Fibroblast of pulmonary artery (primary cell): ENCODE measurements around the gene NPTN.

Source experiments
- DNase-seq: peaks from one replicate; pipeline ENCODE4 v3.0.0-alpha.2; 2010; ENCODE audit warnings: low read depth
- H3K4me3 ChIP-seq: replicated peaks from 2 replicates; pipeline ENCODE4 v1.5.1; 2011; ENCODE audit warnings: low read depth, mild to moderate bottlenecking, control low read depth, low read length, moderate library complexity
- TF ChIP-seq, protein P1 (sequence below): IDR thresholded peaks from 2 replicates; pipeline ENCODE4 v1.5.1; 2011; ENCODE audit warnings: mild to moderate bottlenecking, control low read depth, low read length, inconsistent platforms; ENCODE audit errors: missing control alignments

The NPTN gene

DNA sequence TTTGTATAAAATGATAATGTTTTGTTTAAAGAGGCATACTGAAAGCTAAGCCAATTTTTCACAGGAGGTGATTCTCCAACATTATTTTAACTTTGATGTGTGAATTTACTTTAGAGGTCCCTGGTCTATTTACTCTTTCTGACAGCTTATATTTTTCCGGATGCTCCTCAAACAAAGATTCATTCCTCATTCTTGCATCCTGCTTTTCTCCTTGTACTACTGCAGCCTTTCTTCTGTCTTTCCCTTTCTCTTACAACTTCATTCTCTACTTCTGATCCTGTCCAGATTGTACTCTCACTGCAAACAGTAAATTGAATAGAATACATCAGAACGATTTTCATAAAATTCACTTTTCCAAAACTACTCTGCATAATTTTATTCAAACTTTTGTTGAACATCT is 5.1 kb downstream of the NPTN start:
- TF ChIP-seq, protein P1, sequence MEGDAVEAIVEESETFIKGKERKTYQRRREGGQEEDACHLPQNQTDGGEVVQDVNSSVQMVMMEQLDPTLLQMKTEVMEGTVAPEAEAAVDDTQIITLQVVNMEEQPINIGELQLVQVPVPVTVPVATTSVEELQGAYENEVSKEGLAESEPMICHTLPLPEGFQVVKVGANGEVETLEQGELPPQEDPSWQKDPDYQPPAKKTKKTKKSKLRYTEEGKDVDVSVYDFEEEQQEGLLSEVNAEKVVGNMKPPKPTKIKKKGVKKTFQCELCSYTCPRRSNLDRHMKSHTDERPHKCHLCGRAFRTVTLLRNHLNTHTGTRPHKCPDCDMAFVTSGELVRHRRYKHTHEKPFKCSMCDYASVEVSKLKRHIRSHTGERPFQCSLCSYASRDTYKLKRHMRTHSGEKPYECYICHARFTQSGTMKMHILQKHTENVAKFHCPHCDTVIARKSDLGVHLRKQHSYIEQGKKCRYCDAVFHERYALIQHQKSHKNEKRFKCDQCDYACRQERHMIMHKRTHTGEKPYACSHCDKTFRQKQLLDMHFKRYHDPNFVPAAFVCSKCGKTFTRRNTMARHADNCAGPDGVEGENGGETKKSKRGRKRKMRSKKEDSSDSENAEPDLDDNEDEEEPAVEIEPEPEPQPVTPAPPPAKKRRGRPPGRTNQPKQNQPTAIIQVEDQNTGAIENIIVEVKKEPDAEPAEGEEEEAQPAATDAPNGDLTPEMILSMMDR = no peak
- no peak overlapping the region for H3K4me3 ChIP-seq

DNA sequence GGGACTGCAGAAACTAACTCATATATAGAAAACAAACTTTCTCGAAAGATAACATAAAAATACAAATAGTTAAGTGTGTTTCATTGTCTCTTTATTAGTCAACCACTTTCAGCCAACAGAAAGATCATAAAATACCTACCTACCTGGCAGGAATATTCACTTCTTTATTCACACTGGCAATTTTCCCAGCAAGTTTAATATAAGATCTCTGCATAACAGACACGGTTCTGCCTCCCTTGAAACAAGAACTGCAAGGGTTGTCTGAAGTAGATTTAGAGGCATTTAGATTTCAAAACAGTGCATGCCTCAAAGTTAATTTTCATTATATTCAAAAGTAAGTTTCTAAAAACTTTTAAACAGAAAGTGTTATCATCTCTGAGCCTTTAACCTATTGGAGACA is 7.1 kb downstream of the NPTN start:
- no peak for DNase-seq
- no peak overlapping the region for H3K4me3 ChIP-seq
- TF ChIP-seq, protein P1 = no peak

More for the DNA sequence above, 5.1 kb downstream of the NPTN start:
- no peak for DNase-seq

DNA sequence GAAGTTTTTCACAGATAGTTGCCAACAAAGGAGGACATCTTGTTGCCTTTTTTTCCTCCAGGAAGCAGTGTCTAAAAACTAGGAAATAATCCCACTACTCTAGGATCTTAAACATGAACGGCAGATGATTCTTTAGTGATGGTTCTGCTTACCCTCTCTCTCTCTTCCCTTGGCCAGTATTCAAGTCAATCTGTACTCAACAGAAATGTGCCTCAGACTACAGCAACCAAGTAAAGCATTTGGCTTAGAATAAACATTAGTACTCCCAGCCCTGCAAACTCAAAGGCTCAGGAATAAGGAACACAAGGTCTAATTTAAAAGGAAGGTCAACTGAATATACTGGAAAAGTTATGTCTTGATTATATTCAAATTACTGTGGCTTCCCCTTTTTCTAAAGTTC is 8.7 kb downstream of the NPTN start:
- TF ChIP-seq, protein P1 = no peak
- no peak for DNase-seq
- H3K4me3 ChIP-seq = no peak overlapping the region

DNA sequence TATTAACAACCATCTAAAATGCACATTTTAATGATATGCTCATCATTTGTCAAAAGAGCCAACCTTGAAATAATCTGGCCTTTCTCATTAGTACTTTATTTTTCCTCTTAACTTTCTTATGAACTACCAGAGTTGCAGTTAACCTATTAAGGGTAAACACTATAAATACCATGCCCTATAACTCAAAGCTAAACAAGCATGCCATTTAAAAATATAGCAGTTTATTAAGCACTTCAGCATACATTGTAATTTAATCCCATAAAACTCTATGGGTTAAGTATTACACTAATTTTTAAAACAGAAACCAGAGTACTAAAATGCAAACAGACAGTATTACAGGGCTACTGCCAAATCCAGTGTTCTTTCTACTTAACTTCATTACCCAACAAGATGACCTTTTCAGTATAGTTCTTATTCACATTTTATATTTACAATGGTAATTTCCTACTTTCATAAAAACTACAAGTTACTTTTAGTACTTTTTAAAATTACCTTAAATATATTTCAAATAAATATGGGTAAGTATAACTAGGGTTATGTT is 11.8 kb downstream of the NPTN start:
- TF ChIP-seq, protein P1 = no peak
- no peak overlapping the region for H3K4me3 ChIP-seq
- DNase-seq = no peak

DNA sequence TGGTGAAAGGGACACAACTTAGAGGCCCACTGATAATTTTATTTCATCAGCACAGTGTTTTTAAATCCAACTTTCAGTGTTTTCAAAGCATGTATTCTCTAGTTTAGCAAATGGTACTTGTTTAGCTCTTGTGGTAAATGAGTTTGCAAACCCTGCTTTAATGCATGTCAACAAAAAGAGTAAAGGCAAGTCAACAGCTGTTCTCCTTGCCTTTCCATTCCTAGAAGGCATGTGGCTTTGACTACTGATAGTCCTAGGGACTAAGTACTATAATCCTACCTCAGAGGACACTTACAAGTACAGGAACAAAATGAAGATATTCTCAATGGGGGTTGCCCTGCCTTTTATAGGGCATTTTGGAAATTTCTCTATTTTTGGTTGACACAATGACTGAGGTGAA is 13.1 kb downstream of the NPTN start:
- TF ChIP-seq, protein P1 = no peak
- no peak for DNase-seq
- H3K4me3 ChIP-seq = no peak overlapping the region

DNA sequence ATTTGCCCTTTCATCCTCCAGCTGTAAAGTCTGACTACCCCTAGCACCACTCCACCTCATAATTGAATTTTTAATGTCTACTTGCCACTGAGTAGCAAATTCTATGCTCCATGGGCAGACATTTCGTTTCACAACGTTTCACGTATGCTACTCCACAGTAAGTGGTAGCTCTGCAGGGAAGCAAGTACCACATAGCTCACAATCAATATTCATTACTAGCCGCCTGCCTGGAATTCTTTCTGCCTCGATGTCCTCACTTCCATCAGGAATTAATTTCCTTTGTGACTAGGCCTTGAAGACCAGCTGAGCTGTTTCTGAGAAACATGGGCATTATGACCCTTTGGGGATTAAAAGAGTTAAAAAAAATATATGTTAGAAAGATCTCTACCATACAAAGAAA is 15.3 kb downstream of the NPTN start:
- TF ChIP-seq, protein P1 = no peak
- no peak overlapping the region for H3K4me3 ChIP-seq
- DNase-seq = no peak

DNA sequence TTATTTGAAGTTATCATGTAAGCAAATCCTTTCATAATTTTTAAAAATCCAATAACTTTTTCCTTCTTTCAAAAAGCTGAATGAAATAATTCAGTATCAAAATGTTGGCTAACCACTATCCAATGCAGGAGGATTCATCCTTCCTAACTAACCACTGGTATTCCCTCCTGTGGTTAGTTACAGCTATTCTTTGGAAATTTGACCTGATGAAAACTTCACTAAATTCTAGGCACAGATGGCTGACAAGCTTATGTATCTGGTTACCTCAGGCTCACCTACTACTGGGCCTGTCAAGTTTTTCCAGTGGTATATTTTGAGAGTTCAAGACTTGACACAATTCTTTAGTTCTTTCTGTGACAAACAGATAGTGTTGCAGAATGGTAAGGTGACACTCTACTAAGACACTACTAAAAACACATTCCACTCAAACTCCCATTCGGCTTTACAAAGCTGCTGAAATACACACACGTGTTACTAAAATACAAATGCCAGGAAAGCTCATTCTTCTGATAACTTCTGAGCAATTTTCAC is 15.8 kb downstream of the NPTN start:
- TF ChIP-seq, protein P1 = no peak
- DNase-seq = no peak
- H3K4me3 ChIP-seq = no peak overlapping the region
